ENCODE results near the gene ATP13A3.

The ATP13A3 gene

GRCh38 chr3:194364314-194364651 lies 122.5 kb downstream of the ATP13A3 start:
- DNase-seq (ENCODE audit: low read depth): no peak

GRCh38 chr3:194360568-194360967 lies 126.2 kb downstream of the ATP13A3 start:
- H3K4me3 ChIP-seq (ENCODE audit: low read depth, low read length): no peak overlapping the region
- DNase-seq (ENCODE audit: low read depth): no peak
- TF ChIP-seq MAX (IDR thresholded peaks at IDR 0.05; ENCODE audit: low read depth, low read length) (no peak), POLR2A (IDR thresholded peaks at IDR 0.05; ENCODE audit: extremely low read depth, insufficient read length) (no peak), MYC (IDR thresholded peaks at IDR 0.05; ENCODE audit: low read depth, low read length) (no peak), CTCF (IDR thresholded peaks at IDR 0.05; ENCODE audit: low read depth, low read length) (no peak)

More at GRCh38 chr3:194364314-194364651, 122.5 kb downstream of the ATP13A3 start:
- H3K4me3 ChIP-seq (ENCODE audit: low read depth, low read length): no peak overlapping the region
- no peak for TF ChIP-seq POLR2A (IDR thresholded peaks at IDR 0.05; ENCODE audit: extremely low read depth, insufficient read length)
- TF ChIP-seq MYC (IDR thresholded peaks at IDR 0.05; ENCODE audit: low read depth, low read length): no peak

- DNase-seq (ENCODE audit: low read depth): no peak
- no peak overlapping the region for H3K4me3 ChIP-seq (ENCODE audit: low read depth, low read length)
- no peak for TF ChIP-seq CTCF (IDR thresholded peaks at IDR 0.05; ENCODE audit: low read depth, low read length)
- TF ChIP-seq MYC (IDR thresholded peaks at IDR 0.05; ENCODE audit: low read depth, low read length): no peak
- no peak for TF ChIP-seq MAX (IDR thresholded peaks at IDR 0.05; ENCODE audit: low read depth, low read length)
- no peak for TF ChIP-seq POLR2A (IDR thresholded peaks at IDR 0.05; ENCODE audit: extremely low read depth, insufficient read length)
Measured at GRCh38 chr3:194357681-194358080, 129.1 kb downstream of the ATP13A3 start.

GRCh38 chr3:194355379-194355778 lies 131.4 kb downstream of the ATP13A3 start:
- DNase-seq (ENCODE audit: low read depth): no peak
- TF ChIP-seq MYC (IDR thresholded peaks at IDR 0.05; ENCODE audit: low read depth, low read length) (no peak), CTCF (IDR thresholded peaks at IDR 0.05; ENCODE audit: low read depth, low read length) (no peak), MAX (IDR thresholded peaks at IDR 0.05; ENCODE audit: low read depth, low read length) (no peak), POLR2A (IDR thresholded peaks at IDR 0.05; ENCODE audit: extremely low read depth, insufficient read length) (no peak)

GRCh38 chr3:194354315-194354714 lies 132.5 kb downstream of the ATP13A3 start:
- H3K4me3 ChIP-seq (ENCODE audit: low read depth, low read length): no peak overlapping the region
- no peak for DNase-seq (ENCODE audit: low read depth)
- no peak for TF ChIP-seq MAX (IDR thresholded peaks at IDR 0.05; ENCODE audit: low read depth, low read length)
- no peak for TF ChIP-seq MYC (IDR thresholded peaks at IDR 0.05; ENCODE audit: low read depth, low read length)
- no peak for TF ChIP-seq POLR2A (IDR thresholded peaks at IDR 0.05; ENCODE audit: extremely low read depth, insufficient read length)
- TF ChIP-seq CTCF (IDR thresholded peaks at IDR 0.05; ENCODE audit: low read depth, low read length): no peak

More at GRCh38 chr3:194355379-194355778, 131.4 kb downstream of the ATP13A3 start:
- no peak overlapping the region for H3K4me3 ChIP-seq (ENCODE audit: low read depth, low read length)
